Adipocyte (in vitro differentiated cells): ENCODE results near the gene KCNH5.
A peak's percentile ranks its signal among the peaks of the same experiment; 100 is the strongest.

ENCODE experiments used
- DNase-seq: peaks from one replicate; pipeline ENCODE4 v3.0.0-alpha.2; 2015; ENCODE audit warnings: low read depth
- H3K27me3 ChIP-seq: replicated peaks from 2 replicates; pipeline ENCODE4 v1.7.0; 2013; ENCODE audit warnings: mild to moderate bottlenecking, low read length, moderate library complexity; ENCODE audit not compliant: control insufficient read depth, insufficient read depth
- H3K36me3 ChIP-seq: 2 replicates; pipeline ENCODE4 v1.7.0; 2013; ENCODE audit warnings: low read length, mild to moderate bottlenecking, moderate library complexity; ENCODE audit not compliant: control insufficient read depth, insufficient read depth, severe bottlenecking
- H3K4me1 ChIP-seq: 2 replicates; pipeline ENCODE4 v1.7.0; 2013; ENCODE audit warnings: mild to moderate bottlenecking, low read length, moderate library complexity; ENCODE audit not compliant: control insufficient read depth, insufficient read depth
- H3K4me3 ChIP-seq: 2 replicates; pipeline ENCODE4 v1.7.0; 2013; ENCODE audit warnings: mild to moderate bottlenecking, low read length, moderate library complexity
- H3K9ac ChIP-seq: 2 replicates; pipeline ENCODE4 v1.7.0; 2013; ENCODE audit warnings: mild to moderate bottlenecking, low read length, moderate library complexity
- H3K9me3 ChIP-seq: 2 replicates; pipeline ENCODE4 v1.7.0; 2013; ENCODE audit warnings: mild to moderate bottlenecking, low read length, moderate library complexity; ENCODE audit not compliant: control insufficient read depth

KCNH5 gene

DNA sequence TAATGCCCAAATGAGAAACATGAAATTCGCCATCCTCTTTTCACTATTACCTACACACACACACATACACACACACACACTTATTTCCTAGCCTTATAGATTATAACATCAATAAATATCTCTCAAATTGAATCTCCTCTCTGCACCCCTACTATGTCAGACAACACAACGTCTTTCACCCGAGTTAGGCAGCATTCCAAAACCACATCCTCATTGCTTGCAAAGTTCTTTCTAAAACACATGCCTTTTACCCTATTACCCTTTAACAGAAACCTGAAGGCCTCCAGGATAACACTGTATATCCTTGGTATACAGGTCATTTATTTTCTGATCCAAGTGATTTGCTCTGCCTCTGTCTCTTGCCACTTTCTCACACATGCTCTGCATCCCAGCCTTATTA lies 56.3 kb downstream of the KCNH5 start:
- H3K4me3 ChIP-seq = no peak overlapping the region
- DNase-seq = no peak
- peaks cover 3% of the 10 kb centered on the region for H3K4me1 ChIP-seq
- no peak overlapping the region for H3K9ac ChIP-seq
- no peaks in the 10 kb centered on the region for H3K36me3 ChIP-seq
- H3K27me3 ChIP-seq = no peaks in the 10 kb centered on the region
- H3K9me3 ChIP-seq = no peaks in the 10 kb centered on the region

DNA sequence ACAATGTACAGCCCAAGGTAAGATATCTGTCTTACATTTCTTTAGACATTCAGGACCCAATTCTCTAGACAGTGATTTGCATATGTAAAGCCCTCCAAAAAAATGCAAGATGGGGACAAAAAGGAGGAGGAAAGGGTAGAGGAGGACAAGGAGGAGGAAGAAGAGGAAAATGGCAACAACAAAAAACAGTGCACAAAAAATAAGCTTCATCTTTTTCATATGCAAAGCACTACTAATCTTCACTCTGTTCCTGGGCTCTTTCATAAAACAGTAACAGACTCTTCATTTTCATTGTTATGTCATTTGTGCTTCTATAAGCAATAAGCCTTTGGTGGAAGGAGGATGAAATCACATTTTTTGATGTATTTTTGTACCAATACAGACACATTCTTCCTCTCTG lies 61.4 kb downstream of the KCNH5 start:
- Histone ChIP-seq H3K27me3 (no peaks in the 10 kb centered on the region), H3K4me1 (no peaks in the 10 kb centered on the region), H3K36me3 (no peaks in the 10 kb centered on the region), H3K4me3 (no peak overlapping the region), H3K9ac (no peak overlapping the region), H3K9me3 (no peaks in the 10 kb centered on the region)
- no peak for DNase-seq

DNA sequence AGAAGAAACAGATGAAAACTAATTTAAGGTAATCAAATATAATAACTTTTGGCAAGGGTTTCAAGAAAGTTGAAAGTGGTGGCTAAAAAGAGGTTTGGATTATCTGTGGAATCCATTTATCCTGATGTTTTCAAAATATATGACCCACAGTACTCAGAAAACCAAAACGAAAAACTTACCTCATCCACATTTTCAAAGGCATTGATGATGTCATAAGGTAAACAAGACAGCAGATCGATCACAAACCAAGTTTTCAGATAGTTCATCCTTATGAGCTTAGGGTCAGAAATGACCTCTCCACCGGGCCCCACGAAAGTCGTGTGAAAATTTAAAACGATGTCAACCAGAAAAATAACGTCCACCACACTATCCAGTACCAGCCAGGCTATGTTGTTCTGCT lies 64.6 kb downstream of the KCNH5 start:
- Histone ChIP-seq H3K4me1 (no peaks in the 10 kb centered on the region), H3K4me3 (no peak overlapping the region), H3K9me3 (no peaks in the 10 kb centered on the region), H3K9ac (no peak overlapping the region), H3K36me3 (no peaks in the 10 kb centered on the region), H3K27me3 (no peaks in the 10 kb centered on the region)
- DNase-seq = no peak

DNA sequence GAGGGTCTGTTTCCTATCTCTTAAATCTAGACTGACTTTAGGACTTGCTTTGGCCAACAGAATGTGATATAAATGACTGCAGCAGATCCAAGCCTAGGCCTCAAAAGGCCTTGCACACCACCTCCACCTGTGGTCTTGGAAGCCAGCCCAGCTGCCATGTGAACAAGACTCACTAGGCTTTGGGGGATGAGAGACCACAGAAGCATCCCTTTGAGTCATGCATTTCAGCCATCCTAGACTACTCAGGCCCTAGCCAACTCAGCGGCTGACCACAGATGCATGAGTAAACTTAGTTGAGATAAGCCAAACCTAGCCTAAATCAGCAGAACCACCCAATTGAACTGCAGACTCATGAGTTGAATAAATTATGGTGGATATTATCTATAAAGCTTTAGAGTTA lies 87.7 kb downstream of the KCNH5 start:
- DNase-seq = peak; percentile 52
- H3K9ac ChIP-seq = no peak overlapping the region
- no peaks in the 10 kb centered on the region for H3K27me3 ChIP-seq
- no peak overlapping the region for H3K4me3 ChIP-seq
- no peaks in the 10 kb centered on the region for H3K36me3 ChIP-seq
- peaks cover 10% of the 10 kb centered on the region for H3K4me1 ChIP-seq
- H3K9me3 ChIP-seq = no peaks in the 10 kb centered on the region

DNA sequence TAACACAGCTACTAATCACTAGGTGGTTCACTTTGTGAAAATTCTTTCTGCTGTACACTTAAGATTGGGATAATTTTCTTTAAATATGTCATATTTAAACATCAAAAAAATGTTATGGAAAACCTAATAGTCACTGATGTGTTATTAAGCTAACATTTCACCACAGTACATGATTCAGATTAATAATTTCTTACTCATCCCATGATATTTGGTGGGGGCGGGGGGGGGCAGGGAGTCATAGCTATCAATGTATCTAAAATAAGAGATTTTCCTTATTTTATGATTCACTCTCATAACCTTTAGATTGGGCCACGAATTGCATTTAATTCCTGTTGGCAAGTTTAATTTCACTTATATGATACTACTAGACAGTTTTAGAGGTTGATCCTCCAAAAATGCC lies 88.8 kb downstream of the KCNH5 start:
- Histone ChIP-seq H3K9me3 (no peaks in the 10 kb centered on the region), H3K36me3 (no peaks in the 10 kb centered on the region), H3K9ac (no peak overlapping the region), H3K4me3 (no peak overlapping the region), H3K4me1 (peaks cover 10% of the 10 kb centered on the region), H3K27me3 (no peaks in the 10 kb centered on the region)
- DNase-seq = no peak

DNA sequence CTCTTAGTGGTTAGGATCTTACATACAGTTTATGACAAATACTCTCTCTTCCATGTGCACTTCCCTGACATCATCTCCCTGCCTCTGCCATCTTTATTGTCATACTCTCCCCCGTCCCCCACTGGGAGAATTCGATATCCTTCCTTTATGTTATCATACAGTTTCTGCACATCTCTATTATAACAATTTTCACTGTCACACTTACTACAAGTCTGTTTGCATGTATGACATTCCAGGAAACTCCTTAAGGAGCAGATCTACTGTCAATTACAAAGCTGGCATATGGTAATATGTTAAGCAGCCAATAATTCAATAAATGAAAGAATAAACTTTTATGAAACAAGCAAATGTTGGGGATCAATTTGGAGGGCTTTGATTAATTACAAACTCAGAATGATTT lies 91.1 kb downstream of the KCNH5 start:
- H3K9ac ChIP-seq = no peak overlapping the region
- no peaks in the 10 kb centered on the region for H3K36me3 ChIP-seq
- H3K4me1 ChIP-seq = peaks cover 10% of the 10 kb centered on the region
- H3K9me3 ChIP-seq = no peaks in the 10 kb centered on the region
- no peaks in the 10 kb centered on the region for H3K27me3 ChIP-seq
- DNase-seq = no peak
- H3K4me3 ChIP-seq = no peak overlapping the region

DNA sequence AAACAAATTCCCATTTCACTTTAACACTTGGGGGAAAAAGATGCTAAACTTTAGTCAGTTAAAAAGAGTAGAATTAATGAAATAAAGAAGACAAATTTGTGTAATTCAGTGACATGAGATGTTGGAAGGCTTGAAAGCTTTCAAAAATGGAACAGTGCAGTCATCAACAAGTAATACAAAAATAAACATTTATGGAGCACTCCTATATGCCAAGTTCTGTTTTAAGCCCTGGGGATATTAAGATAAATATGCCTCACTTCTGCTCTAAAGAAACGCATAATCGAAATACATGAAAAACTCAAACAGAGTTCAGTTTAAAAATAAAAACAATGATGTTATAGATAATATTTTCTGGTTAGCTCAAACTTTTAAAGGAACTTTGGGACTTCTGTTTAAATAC lies 93.0 kb downstream of the KCNH5 start:
- peak; percentile 11 for DNase-seq
- Histone ChIP-seq H3K9me3 (no peaks in the 10 kb centered on the region), H3K36me3 (no peaks in the 10 kb centered on the region), H3K4me1 (peaks cover 2% of the 10 kb centered on the region), H3K4me3 (no peak overlapping the region), H3K9ac (no peak overlapping the region), H3K27me3 (no peaks in the 10 kb centered on the region)

DNA sequence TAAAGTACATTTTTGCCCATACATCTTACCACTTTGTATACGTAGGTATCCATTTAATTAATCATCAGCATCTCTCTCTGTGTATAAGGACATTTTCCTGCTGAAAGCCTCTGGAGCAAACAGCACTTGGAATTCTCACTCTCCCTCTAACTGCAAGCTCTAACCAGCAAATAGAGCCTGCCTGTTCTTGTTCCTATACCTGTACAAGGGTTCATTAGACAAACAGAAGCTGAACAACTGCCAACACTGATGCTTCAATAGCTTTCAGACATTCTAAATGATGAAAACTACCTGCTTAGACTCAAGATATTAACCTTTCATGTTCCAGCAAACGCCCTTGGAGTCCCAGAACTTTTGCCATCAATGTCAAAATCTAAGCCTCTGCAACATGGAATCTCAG lies 98.0 kb downstream of the KCNH5 start:
- DNase-seq = no peak
- Histone ChIP-seq H3K27me3 (no peaks in the 10 kb centered on the region), H3K4me1 (peaks cover 4% of the 10 kb centered on the region), H3K36me3 (no peaks in the 10 kb centered on the region), H3K4me3 (no peak overlapping the region), H3K9ac (no peak overlapping the region), H3K9me3 (no peaks in the 10 kb centered on the region)

DNA sequence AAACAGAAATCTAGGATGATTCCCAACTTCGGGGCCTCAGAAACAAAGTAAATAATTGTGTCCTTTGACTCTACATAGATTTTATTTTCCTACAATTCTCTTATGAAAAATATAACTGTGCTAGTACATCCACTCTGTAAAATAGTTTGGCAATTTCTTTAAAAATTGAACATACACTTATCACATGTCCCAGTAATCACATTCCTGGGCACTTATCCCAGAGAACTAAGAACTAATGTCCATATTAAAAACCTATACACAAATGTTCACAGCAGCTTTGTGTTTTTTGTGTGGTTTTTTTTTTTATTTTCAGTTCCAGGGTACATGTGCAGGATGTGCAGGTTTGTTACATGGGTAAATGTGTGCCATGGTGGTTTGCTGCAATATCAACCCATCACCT lies 99.0 kb downstream of the KCNH5 start:
- Histone ChIP-seq H3K27me3 (no peaks in the 10 kb centered on the region), H3K9ac (no peak overlapping the region), H3K36me3 (no peaks in the 10 kb centered on the region), H3K9me3 (no peaks in the 10 kb centered on the region), H3K4me1 (peaks cover 4% of the 10 kb centered on the region), H3K4me3 (no peak overlapping the region)
- no peak for DNase-seq

DNA sequence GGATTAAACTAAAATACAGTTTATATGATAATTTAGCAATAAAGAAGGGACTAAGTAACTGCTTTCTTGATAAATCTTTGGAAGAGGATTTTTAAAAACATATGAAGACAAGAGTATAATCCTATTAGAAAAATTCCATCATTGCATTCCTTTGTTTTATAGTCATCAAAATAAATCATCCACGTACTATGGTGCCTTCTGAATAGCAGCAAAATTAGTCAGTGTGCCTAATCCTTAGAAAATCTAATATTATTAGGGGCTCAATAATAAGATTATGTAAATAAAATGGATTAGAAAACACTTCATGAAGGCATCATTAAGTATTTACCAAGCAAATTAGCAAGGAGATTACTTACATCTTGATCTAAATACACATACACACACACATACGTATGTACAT lies 102.1 kb downstream of the KCNH5 start:
- H3K9ac ChIP-seq = no peak overlapping the region
- H3K27me3 ChIP-seq = no peaks in the 10 kb centered on the region
- peaks cover 4% of the 10 kb centered on the region for H3K4me1 ChIP-seq
- H3K9me3 ChIP-seq = no peaks in the 10 kb centered on the region
- H3K4me3 ChIP-seq = no peak overlapping the region
- DNase-seq = peak; percentile 28
- H3K36me3 ChIP-seq = no peaks in the 10 kb centered on the region

DNA sequence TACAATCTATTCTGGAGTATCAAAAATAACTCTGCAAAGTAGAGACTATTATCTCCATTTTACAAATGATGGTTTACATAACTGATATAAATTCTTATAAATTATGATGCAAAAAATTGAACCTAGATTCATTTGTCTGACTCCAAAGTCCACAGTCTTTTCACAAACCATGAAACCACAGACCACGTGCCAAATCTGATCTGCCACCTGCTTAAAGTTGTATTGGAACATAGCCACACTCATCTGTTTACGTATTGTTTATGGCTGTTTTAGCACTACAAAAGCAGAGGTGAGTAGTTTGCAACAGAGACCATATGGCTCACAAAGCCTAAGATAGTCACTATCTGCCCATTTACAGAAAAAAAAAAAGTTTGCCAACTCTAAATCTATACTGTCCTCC lies 105.3 kb downstream of the KCNH5 start:
- Histone ChIP-seq H3K36me3 (no peaks in the 10 kb centered on the region), H3K27me3 (no peaks in the 10 kb centered on the region), H3K9me3 (no peaks in the 10 kb centered on the region), H3K4me3 (no peak overlapping the region), H3K9ac (no peak overlapping the region), H3K4me1 (peaks cover 4% of the 10 kb centered on the region)
- no peak for DNase-seq

DNA sequence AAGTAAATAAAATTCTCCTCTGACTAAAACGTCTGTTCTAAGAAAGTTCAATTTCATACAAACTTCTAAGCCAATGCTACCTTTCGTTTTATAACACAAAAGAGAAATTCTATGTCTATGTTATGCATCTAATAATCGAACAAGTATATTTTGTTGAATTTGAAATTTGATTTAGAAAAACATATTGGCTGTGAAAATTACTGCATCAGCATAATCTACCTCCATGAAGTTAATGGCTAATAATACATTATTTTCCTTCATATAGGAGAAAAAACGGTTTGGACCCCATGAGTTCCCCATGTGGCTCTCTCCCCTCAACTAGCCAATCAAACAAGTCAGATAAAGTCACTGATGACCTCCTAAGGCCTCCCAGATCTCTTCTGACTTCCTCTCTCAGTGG lies 106.5 kb downstream of the KCNH5 start:
- no peak overlapping the region for H3K9ac ChIP-seq
- no peak overlapping the region for H3K4me3 ChIP-seq
- peaks cover 4% of the 10 kb centered on the region for H3K4me1 ChIP-seq
- no peak for DNase-seq
- no peaks in the 10 kb centered on the region for H3K36me3 ChIP-seq
- H3K27me3 ChIP-seq = no peaks in the 10 kb centered on the region
- H3K9me3 ChIP-seq = no peaks in the 10 kb centered on the region
